Natural killer cell (primary cell): Measurements from ENCODE around the gene PAQR5. TPM values are rescaled to one million over a fixed set of nuclear protein-coding genes. Genes with fewer than 3 reads are reported as not detected.
"Not testable (repeated sequence)": the region's sequence is repeated elsewhere in the genome, so short reads cannot be mapped to it uniquely, and the experiment has no call there.

ENCODE experiments used
- ATAC-seq, 3 donors: fragments of 150-1000 bp in 2 of 3; fragments of 200-7000 bp in 1 of 3; cut with Tn5 transposase; 1 replicate in 1 of 3; 2 replicates in 2 of 3; pipeline ENCODE4 v1.10.0; 2021; ENCODE audit warnings: mild to moderate bottlenecking in 2 of 3, moderate library complexity in 2 of 3
- DNase-seq, 2 donors: peaks; one replicate each; pipeline versions ENCODE4 v3.0.0 to v3.0.0-alpha.2; 2013 to 2021; ENCODE audit warnings: mixed read lengths in 1 of 2
- H3K27ac ChIP-seq: one replicate; pipeline ENCODE4 v1.5.1; 2013; ENCODE audit warnings: mild to moderate bottlenecking, low read length
- H3K27me3 ChIP-seq: one replicate; pipeline ENCODE4 v1.6.1; 2013; ENCODE audit warnings: low read length; ENCODE audit not compliant: control insufficient read depth, insufficient read depth
- H3K36me3 ChIP-seq: one replicate; pipeline ENCODE4 v1.6.1; 2013; ENCODE audit warnings: low read length; ENCODE audit not compliant: control insufficient read depth, insufficient read depth
- H3K4me1 ChIP-seq: one replicate; pipeline ENCODE4 v1.6.1; 2013; ENCODE audit warnings: low read length; ENCODE audit not compliant: control insufficient read depth, insufficient read depth
- H3K4me3 ChIP-seq: one replicate; pipeline ENCODE4 v1.5.1; 2013; ENCODE audit warnings: low read length
- H3K9me3 ChIP-seq: one replicate; pipeline ENCODE4 v1.6.1; 2013; ENCODE audit warnings: low read length; ENCODE audit not compliant: control insufficient read depth, insufficient read depth
- H3K27ac Mint-ChIP-seq, 2 donors: one replicate each; pipeline ENCODE4 v1.8.0; 2022; ENCODE audit warnings: mild to moderate bottlenecking in 2 of 2, mixed read lengths in 2 of 2, moderate library complexity in 1 of 2
- H3K27me3 Mint-ChIP-seq, 2 donors: one replicate each; pipeline ENCODE4 v1.8.0; 2022; ENCODE audit warnings: low read depth in 2 of 2, mixed read lengths in 2 of 2
- H3K36me3 Mint-ChIP-seq: one replicate; pipeline ENCODE4 v1.8.0; 2022; ENCODE audit warnings: mixed read lengths
- H3K4me1 Mint-ChIP-seq, 2 donors: one replicate each; pipeline ENCODE4 v1.8.0; 2022; ENCODE audit warnings: mixed read lengths in 2 of 2
- H3K4me3 Mint-ChIP-seq: one replicate; pipeline ENCODE4 v1.8.0; 2022; ENCODE audit warnings: mild to moderate bottlenecking, moderate library complexity, mixed read lengths
- H3K9me3 Mint-ChIP-seq, 2 donors: one replicate each; pipeline ENCODE4 v1.8.0; 2022; ENCODE audit warnings: mixed read lengths in 2 of 2
- WGBS: methylation state at CpG from one replicate; pipeline ENCODE4 v1.1.7; 2013; ENCODE audit warnings: missing lambda C conversion rate; ENCODE audit not compliant: insufficient coverage; 5-methylcytosine and 5-hydroxymethylcytosine counted together
- intact Hi-C: fragments of 100-400 bp; cut with micrococcal nuclease; formaldehyde crosslinking; loops from one replicate; pipeline ENCODE4 v1.14.2; 2022
- total RNA-seq, 4 donors: library from RNA; stranded (reverse); fragments of 120-200 nt in 1 of 4; gene quantifications; one replicate each; pipeline versions ENCODE4 v1.2.3 to v1.2.4, GENCODE V29; 2013 to 2022
- TF ChIP-seq, protein P1 (sequence below): fragments of 200-600 bp; IDR thresholded peaks from one replicate; pipeline ENCODE4 v1.8.0; 2022; ENCODE audit warnings: antibody characterized with exemption

Gene PAQR5
- total RNA-seq, 3 donors from 2014 or later (not counting 1 experiment from before 2014, with no cell fraction given) = 0.40 to 1.1 (median 0.59) TPM

DNA sequence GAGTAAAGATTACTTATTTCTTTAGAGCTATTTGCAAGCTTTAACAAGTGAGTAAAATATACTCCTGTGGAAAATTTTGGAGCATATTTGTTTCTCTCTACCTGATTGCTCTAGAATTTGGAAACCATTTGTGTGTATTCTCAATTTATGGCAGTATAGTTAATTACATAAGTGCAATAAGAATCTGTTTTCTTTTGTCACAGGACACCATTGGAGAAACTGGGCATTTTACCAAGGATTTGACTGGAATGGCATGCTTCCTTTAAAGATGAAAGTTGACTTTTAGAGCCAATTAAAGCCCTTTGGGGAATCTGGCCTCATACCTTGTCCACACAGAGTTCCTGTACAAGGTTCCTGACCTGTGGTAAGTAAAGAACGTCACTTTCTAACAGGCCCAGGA is 38.4 kb downstream of the PAQR5 start:
- H3K9me3 ChIP-seq = no peaks in the 10 kb centered on the region
- intact Hi-C loops = no loop called here
- no peak overlapping the region for H3K27ac Mint-ChIP-seq
- H3K4me3 ChIP-seq = no peak overlapping the region
- H3K4me1 ChIP-seq = no peaks in the 10 kb centered on the region
- H3K4me1 Mint-ChIP-seq = no peaks in the 10 kb centered on the region
- WGBS = 85% methylated on average over 1 of the region's 1 CpG
- no peak for ATAC-seq
- no peaks in the 10 kb centered on the region for H3K9me3 Mint-ChIP-seq
- H3K27me3 Mint-ChIP-seq = no peaks in the 10 kb centered on the region
- H3K4me3 Mint-ChIP-seq = no peak overlapping the region
- no peak overlapping the region for H3K27ac ChIP-seq
- DNase-seq = no peak
- H3K27me3 ChIP-seq = no peaks in the 10 kb centered on the region
- H3K36me3 Mint-ChIP-seq = no peaks in the 10 kb centered on the region
- H3K36me3 ChIP-seq = no peaks in the 10 kb centered on the region
- TF ChIP-seq, protein P1, sequence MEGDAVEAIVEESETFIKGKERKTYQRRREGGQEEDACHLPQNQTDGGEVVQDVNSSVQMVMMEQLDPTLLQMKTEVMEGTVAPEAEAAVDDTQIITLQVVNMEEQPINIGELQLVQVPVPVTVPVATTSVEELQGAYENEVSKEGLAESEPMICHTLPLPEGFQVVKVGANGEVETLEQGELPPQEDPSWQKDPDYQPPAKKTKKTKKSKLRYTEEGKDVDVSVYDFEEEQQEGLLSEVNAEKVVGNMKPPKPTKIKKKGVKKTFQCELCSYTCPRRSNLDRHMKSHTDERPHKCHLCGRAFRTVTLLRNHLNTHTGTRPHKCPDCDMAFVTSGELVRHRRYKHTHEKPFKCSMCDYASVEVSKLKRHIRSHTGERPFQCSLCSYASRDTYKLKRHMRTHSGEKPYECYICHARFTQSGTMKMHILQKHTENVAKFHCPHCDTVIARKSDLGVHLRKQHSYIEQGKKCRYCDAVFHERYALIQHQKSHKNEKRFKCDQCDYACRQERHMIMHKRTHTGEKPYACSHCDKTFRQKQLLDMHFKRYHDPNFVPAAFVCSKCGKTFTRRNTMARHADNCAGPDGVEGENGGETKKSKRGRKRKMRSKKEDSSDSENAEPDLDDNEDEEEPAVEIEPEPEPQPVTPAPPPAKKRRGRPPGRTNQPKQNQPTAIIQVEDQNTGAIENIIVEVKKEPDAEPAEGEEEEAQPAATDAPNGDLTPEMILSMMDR = no peak

DNA sequence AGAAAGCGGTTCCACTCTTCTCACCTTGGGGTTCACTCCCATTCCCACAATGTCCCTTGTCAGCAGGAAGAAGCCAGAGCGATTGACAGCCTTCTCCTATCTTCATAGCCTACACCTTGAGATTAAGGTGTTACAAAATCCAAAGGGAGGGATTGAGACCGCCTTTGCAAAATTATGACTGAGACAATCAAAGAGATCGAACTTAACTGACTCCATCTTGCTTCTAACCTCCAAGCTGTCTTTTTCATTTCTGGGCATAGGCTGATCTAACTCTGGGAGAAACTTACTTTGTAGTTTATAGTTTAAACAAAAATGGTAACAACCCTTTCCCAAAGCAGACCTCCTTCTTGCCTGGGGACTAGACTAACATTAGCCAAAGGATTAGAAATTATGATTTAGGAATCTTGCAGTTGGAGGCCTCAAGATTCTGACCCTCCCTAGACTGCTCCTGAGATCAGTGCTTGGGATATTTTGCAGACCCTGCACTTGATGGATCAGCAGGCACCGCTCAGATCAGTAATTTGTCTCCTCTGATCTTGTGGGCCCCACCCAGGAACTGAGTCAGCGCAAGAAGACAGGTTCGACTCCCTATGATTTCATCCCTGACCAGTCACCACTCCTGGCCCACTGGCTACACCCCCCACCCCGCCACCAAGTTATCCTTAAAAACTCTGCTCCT is 40.0 kb downstream of the PAQR5 start:
- H3K9me3 ChIP-seq = no peaks in the 10 kb centered on the region
- H3K4me3 Mint-ChIP-seq = no peak overlapping the region
- TF ChIP-seq, protein P1 = no peak
- no peaks in the 10 kb centered on the region for H3K9me3 Mint-ChIP-seq
- H3K4me1 ChIP-seq = no peaks in the 10 kb centered on the region
- no peaks in the 10 kb centered on the region for H3K27me3 Mint-ChIP-seq
- H3K27me3 ChIP-seq = no peaks in the 10 kb centered on the region
- no peak overlapping the region for H3K4me3 ChIP-seq
- ATAC-seq (no peak), DNase-seq (no peak)
- 95% methylated on average over 7 of the region's 8 CpGs for WGBS
- no peaks in the 10 kb centered on the region for H3K36me3 ChIP-seq
- no peaks in the 10 kb centered on the region for H3K36me3 Mint-ChIP-seq
- no peak overlapping the region for H3K27ac Mint-ChIP-seq
- no peak overlapping the region for H3K27ac ChIP-seq
- no peaks in the 10 kb centered on the region for H3K4me1 Mint-ChIP-seq
- intact Hi-C loops = no loop called here

DNA sequence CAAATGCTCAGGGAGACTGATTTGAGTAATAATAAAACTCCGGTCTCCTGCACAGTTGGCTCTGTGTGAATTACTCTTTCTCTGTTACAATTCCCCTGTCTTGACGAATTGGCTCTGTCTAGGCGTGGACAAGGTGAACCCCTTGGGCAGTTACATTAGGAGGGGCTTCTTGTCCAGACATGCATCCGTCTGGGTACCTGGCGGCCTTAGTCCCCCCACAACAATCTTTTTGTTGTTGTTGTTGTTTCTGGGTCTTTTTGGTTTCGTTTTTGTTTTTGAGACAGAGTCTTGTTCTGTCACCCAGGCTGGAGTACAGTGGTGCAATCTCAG is 40.5 kb downstream of the PAQR5 start:
- H3K36me3 ChIP-seq, H3K4me3 Mint-ChIP-seq, H3K27me3 ChIP-seq, intact Hi-C loops, ATAC-seq, H3K4me1 Mint-ChIP-seq, H3K27me3 Mint-ChIP-seq, H3K36me3 Mint-ChIP-seq, H3K4me1 ChIP-seq, H3K9me3 ChIP-seq, DNase-seq, H3K9me3 Mint-ChIP-seq, H3K27ac ChIP-seq, H3K27ac Mint-ChIP-seq, H3K4me3 ChIP-seq: not testable (repeated sequence)
- 94% methylated on average over 6 of the region's 6 CpGs for WGBS

DNA sequence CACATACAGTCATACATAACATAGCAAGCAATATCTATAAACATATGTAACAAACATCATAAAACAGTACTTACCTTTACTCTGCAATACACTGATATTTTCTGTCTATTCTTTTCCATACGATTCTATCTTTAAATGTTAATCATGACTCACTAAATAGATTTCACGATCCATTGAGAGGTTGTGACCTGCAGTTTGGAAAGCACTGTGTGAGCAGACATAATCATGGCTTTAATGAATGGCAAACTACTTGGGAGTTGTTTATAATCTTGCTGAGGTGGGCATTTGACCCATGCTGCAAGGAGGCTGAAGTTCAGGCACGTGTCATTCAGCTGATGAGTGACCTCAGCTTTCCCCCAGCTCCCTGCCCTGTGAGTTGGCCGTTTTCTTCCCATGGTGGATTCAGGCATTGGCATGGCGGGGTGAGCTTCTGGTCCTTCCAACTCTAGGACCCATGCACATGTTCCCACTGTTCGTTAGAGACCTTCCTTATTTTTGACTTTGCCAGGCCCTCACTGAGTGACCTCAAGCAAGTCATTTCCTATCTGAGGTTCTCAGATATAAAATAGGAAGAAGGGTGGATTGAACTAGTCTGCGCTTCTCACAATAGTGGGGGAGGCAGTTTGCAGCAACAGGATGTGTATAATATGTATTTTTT is 41.7 kb downstream of the PAQR5 start:
- DNase-seq = no peak

More for the DNA sequence above, 41.7 kb downstream of the PAQR5 start:
- Histone ChIP-seq H3K36me3 (no peaks in the 10 kb centered on the region), H3K27ac (no peak overlapping the region), H3K4me3 (no peak overlapping the region), H3K4me1 (no peaks in the 10 kb centered on the region), H3K27me3 (no peaks in the 10 kb centered on the region), H3K9me3 (no peaks in the 10 kb centered on the region)
- Mint-ChIP-seq H3K4me3 (no peak overlapping the region), H3K27ac (no peak overlapping the region), H3K27me3 (no peaks in the 10 kb centered on the region), H3K36me3 (no peaks in the 10 kb centered on the region), H3K4me1 (no peaks in the 10 kb centered on the region), H3K9me3 (no peaks in the 10 kb centered on the region)
- no peak for ATAC-seq
- intact Hi-C loops = no loop called here
- TF ChIP-seq, protein P1 = no peak
- WGBS = 58% methylated on average over 7 of the region's 7 CpGs
